Activated T-helper 17 cell treated with anti-CD3 and anti-CD28 coated beads, Interleukin-2, amount 50 U/mL, for 72 hours (primary cell): ENCODE measurements around the gene GPC2. TPM values are rescaled to one million over a fixed set of nuclear protein-coding genes. Genes with fewer than 3 reads are reported as not detected.

Experiments
- total RNA-seq, 2 donors: library from RNA; stranded (reverse); gene quantifications; one replicate each; pipeline ENCODE4 v1.2.3, GENCODE V29; 2022

Gene GPC2
- total RNA-seq, 2 donors from 2014 or later = 2.8 to 4.9 TPM

Other genes starting within 250 kb of the GPC2 start
- gene GJC3, start 247.8 kb downstream of the GPC2 start, total RNA-seq = not detected
- under 1 TPM; 0.19 to 0.43 TPM for gene AZGP1, start 201.3 kb downstream of the GPC2 start, total RNA-seq
- gene ZKSCAN1, start 161.8 kb downstream of the GPC2 start, total RNA-seq = 10 to 100 TPM; 42.2 to 74.6 TPM
- gene ZSCAN21, start 127.6 kb downstream of the GPC2 start, total RNA-seq = 1 to 10 TPM; 3.7 to 6.5 TPM
- gene ZNF3, start 95.7 kb downstream of the GPC2 start, total RNA-seq = 10 to 100 TPM; 16.9 to 17.1 TPM
- 100 to 1,000 TPM in 1 of 2 donors, 10 to 100 TPM in 1; 79.1 to 108 TPM for gene COPS6, start 88.4 kb downstream of the GPC2 start, total RNA-seq
- gene MCM7, start 76.0 kb downstream of the GPC2 start, total RNA-seq = 100 to 1,000 TPM; 205 to 388 TPM
- 10 to 100 TPM in 1 of 2 donors, 1 to 10 TPM in 1; 8.2 to 12.7 TPM for gene AP4M1, start 75.7 kb downstream of the GPC2 start, total RNA-seq
- 10 to 100 TPM; 29.6 to 55.0 TPM for gene TAF6, start 58.0 kb downstream of the GPC2 start, total RNA-seq
- 10 to 100 TPM; 15.0 to 21.6 TPM for gene CNPY4, start 57.7 kb downstream of the GPC2 start, total RNA-seq
- gene MBLAC1, start 50.4 kb downstream of the GPC2 start, total RNA-seq = 1 to 10 TPM; 3.8 to 4.2 TPM
- gene LAMTOR4, start 28.5 kb downstream of the GPC2 start, total RNA-seq = 100 to 1,000 TPM; 129 to 132 TPM
- 10 to 100 TPM; 15.4 to 22.1 TPM for gene TRAPPC14, start 18.7 kb downstream of the GPC2 start, total RNA-seq
- gene GAL3ST4, start 8.8 kb downstream of the GPC2 start, total RNA-seq = 1 to 10 TPM; 1.1 to 3.9 TPM
- gene STAG3, start 537 bp upstream of the GPC2 start, total RNA-seq = 10 to 100 TPM in 1 of 2 donors, 1 to 10 TPM in 1; 7.8 to 22.1 TPM
- gene PVRIG, start 42.6 kb upstream of the GPC2 start, total RNA-seq = 10 to 100 TPM; 16.1 to 28.5 TPM
- gene SPDYE3, start 130.3 kb upstream of the GPC2 start, total RNA-seq = not detected
- 10 to 100 TPM; 36.5 to 63.4 TPM for gene PILRB, start 180.7 kb upstream of the GPC2 start, total RNA-seq
- 1 to 10 TPM; 2.7 to 7.0 TPM for gene PILRA, start 196.1 kb upstream of the GPC2 start, total RNA-seq